ENCODE results near the gene EIF2D. TPM values are rescaled to one million over a fixed set of nuclear protein-coding genes. Genes with fewer than 3 reads are reported as not detected.

EIF2D gene
- total and polyA plus RNA-seq, 9 of the 15 experiments (the other 6 are each of a cell fraction or from before 2014, with no cell fraction given): 81.1 to 138 (median 93.9) TPM

DNA sequence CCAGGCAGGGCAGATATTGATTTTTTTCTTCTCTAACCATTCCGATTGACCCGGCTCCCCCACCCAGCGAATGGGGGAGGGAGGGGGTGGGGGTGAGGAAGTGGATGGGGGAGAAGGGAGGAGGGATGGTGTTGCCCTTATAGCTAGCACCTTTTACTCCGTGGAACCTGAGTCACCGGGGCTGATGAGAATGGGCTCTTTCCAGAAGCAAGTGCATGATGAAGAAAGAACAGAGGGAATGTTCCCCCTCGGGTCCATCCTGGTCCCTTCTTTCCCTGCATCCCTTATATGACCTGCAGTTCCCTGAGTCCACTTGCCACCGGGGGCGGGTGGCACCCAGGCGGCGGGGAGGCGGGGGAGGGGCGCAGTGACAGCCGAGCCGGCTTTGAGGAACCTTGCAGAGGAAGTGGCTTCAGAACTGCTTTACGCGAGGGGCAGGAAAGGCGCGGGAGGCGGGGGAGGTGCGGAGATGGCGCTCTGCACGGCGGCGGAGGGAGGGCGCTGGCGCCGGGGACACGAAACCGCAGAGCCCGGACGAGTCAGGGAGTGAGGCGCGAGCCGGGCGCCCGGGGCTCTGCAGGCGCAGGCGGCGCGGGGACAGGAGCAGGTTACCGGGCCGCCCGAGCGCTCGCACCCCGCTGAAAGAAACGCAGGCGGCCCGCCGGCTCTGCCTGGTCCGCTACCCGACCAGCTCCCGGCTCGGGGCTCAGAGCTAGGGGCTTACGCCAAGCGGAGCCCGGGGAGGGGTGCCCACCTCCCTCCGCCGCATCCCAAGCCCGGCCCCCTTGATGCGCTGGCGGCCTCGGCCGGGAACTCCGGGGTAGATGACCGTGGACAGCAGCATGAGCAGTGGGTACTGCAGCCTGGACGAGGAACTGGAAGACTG lies 55.3 kb downstream of the EIF2D start (continued):
- TF ChIP-seq HIVEP1 (CRISPR knock-in tag; IDR thresholded peaks at IDR 0.05) (peak; percentile 8; the same call in 1 of the 2 replicates), MNT (conservative IDR thresholded peaks at IDR 0.05) (peak in 1 of 2 experiments; percentile 73; a peak in 2 of 4 replicates), POLR2G (IDR thresholded peaks at IDR 0.05; ENCODE audit: low read depth, low read length) (peak; percentile 93), AFF4 (CRISPR knock-in tag; IDR thresholded peaks at IDR 0.05) (0 out of 2 replicates have a peak, but pooled peaks have one; percentile 28), EZH2 (IDR thresholded peaks at IDR 0.05; ENCODE audit: borderline replicate concordance, low read depth, low read length) (no peak), RHOXF2B (CRISPR knock-in tag; conservative IDR thresholded peaks at IDR 0.05) (0 out of 2 replicates have a peak, but pooled peaks have one; percentile 45), CREM (IDR thresholded peaks at IDR 0.05; ENCODE audit: low read depth) (peak; percentile 74), ZNF12 (CRISPR knock-in tag; IDR thresholded peaks at IDR 0.05) (0 out of 2 replicates have a peak, but pooled peaks have one; percentile 6), RBM14 (IDR thresholded peaks at IDR 0.05; ENCODE audit: borderline replicate concordance, insufficient read depth, low read depth, low read length) (no peak), MYNN (IDR thresholded peaks at IDR 0.05) (peak; percentile 63; the same call in 1 of the 2 replicates), MYNN (CRISPR knock-in tag; IDR thresholded peaks at IDR 0.05) (no peak), ZNF274 (IDR thresholded peaks at IDR 0.05; ENCODE audit: borderline replicate concordance, low read depth, low read length) (no peak), ZNF57 (CRISPR knock-in tag; IDR thresholded peaks at IDR 0.05) (peak; percentile 38; the same call in 1 of the 2 replicates), ZNF197 (CRISPR knock-in tag; IDR thresholded peaks at IDR 0.05; ENCODE audit: low read depth) (no peak), DACH1 (IDR thresholded peaks at IDR 0.05; ENCODE audit: partially characterized antibody) (no peak), TFAM (CRISPR knock-in tag; conservative IDR thresholded peaks at IDR 0.05) (no peak), RBM22 (IDR thresholded peaks at IDR 0.05; ENCODE audit: low read depth, low read length, poor library complexity, severe bottlenecking) (peak; percentile 55), DMBX1 (CRISPR knock-in tag; IDR thresholded peaks at IDR 0.05; ENCODE audit: borderline replicate concordance) (peak; percentile 45; the same call in 1 of the 2 replicates), MTA3 (IDR thresholded peaks at IDR 0.05; ENCODE audit: borderline replicate concordance) (peak; percentile 56; the same call in 1 of the 2 replicates)
- TF ChIP-seq, protein P1, sequence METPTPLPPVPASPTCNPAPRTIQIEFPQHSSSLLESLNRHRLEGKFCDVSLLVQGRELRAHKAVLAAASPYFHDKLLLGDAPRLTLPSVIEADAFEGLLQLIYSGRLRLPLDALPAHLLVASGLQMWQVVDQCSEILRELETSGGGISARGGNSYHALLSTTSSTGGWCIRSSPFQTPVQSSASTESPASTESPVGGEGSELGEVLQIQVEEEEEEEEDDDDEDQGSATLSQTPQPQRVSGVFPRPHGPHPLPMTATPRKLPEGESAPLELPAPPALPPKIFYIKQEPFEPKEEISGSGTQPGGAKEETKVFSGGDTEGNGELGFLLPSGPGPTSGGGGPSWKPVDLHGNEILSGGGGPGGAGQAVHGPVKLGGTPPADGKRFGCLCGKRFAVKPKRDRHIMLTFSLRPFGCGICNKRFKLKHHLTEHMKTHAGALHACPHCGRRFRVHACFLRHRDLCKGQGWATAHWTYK (CRISPR knock-in tag; IDR thresholded peaks at IDR 0.05): peak; percentile 67; the same call in 1 of the 2 replicates
